NCI-H345 treated with DMSO at 0.1 percent for 48 hours (cell line): ENCODE measurements around the gene SAFB2.
A peak's percentile ranks its signal among the peaks of the same experiment; 100 is the strongest.

ENCODE experiments used
- DNase-seq: peaks from one replicate; lab custom pipeline; 2025; ENCODE audit not compliant: unreplicated experiment; lab: John Stamatoyannopoulos, UW

Gene SAFB2

GRCh38 chr19:5622465-5623396 is at the start of gene SAFB2, which contains the start of gene SAFB:
SAFB2 (minus strand) TSS chr19:5622776; CDS start chr19:5622715, 61 bp downstream.
SAFB (plus strand) TSS chr19:5623083; CDS start chr19:5623206, 123 bp downstream.
- DNase-seq = peak; percentile 98

GRCh38 chr19:5671600-5671999 is 49.0 kb upstream of the SAFB2 start:
- DNase-seq = no peak

GRCh38 chr19:5669212-5669611 is 46.6 kb upstream of the SAFB2 start:
- DNase-seq = no peak

GRCh38 chr19:5667751-5668271 is 45.2 kb upstream of the SAFB2 start:
- no peak for DNase-seq

GRCh38 chr19:5666921-5667610 is 44.5 kb upstream of the SAFB2 start:
- DNase-seq = no peak

- DNase-seq = no peak
Measured at GRCh38 chr19:5665781-5666513, 43.4 kb upstream of the SAFB2 start.

- DNase-seq = no peak
Measured at GRCh38 chr19:5664515-5664914, 41.9 kb upstream of the SAFB2 start.

GRCh38 chr19:5663904-5664303 is 41.3 kb upstream of the SAFB2 start:
- DNase-seq = no peak

- DNase-seq = no peak
Measured at GRCh38 chr19:5661483-5661882, 38.9 kb upstream of the SAFB2 start.

- no peak for DNase-seq
Measured at GRCh38 chr19:5655412-5655811, 32.8 kb upstream of the SAFB2 start.

GRCh38 chr19:5654931-5655330 is 32.4 kb upstream of the SAFB2 start:
- no peak for DNase-seq

GRCh38 chr19:5652261-5652660 is 29.7 kb upstream of the SAFB2 start:
- DNase-seq = no peak

GRCh38 chr19:5651361-5651760 is 28.8 kb upstream of the SAFB2 start:
- DNase-seq = no peak

GRCh38 chr19:5648464-5648863 is 25.9 kb upstream of the SAFB2 start:
- DNase-seq = no peak

GRCh38 chr19:5646703-5647102 is 24.1 kb upstream of the SAFB2 start:
- DNase-seq = no peak

- DNase-seq = no peak
Measured at GRCh38 chr19:5645409-5645808, 22.8 kb upstream of the SAFB2 start.

- no peak for DNase-seq
Measured at GRCh38 chr19:5644037-5644436, 21.5 kb upstream of the SAFB2 start.

- DNase-seq = no peak
Measured at GRCh38 chr19:5643060-5643459, 20.5 kb upstream of the SAFB2 start.

GRCh38 chr19:5642204-5642603 is 19.6 kb upstream of the SAFB2 start:
- no peak for DNase-seq

GRCh38 chr19:5641171-5641570 is 18.6 kb upstream of the SAFB2 start:
- DNase-seq = no peak

- no peak for DNase-seq
Measured at GRCh38 chr19:5637971-5638370, 15.4 kb upstream of the SAFB2 start.
